ENCODE results near the gene APOBEC3A.
"Not testable (repeated sequence)": the region's sequence is repeated elsewhere in the genome, so short reads cannot be mapped to it uniquely, and the experiment has no call there.

Gene APOBEC3A

DNA sequence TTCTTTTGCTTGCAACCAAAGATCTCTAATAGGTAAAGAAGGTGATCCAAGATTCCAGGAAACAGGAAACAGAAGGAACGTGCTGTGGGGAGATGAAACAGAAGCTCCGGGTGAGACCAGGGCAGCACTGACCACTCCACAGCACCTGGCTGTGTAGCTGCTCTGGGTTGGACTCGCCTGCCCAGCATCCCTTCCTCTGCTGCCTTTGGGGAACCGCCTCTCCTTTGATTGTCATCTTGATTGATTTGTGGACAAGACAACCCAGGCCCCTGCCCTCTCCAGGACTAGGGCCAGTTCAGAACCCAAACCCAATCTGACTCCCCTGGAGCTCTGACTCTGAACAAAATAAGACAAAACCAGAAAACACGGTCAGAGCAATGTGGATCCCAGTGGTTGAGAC is 14.7 kb upstream of the APOBEC3A start:
- DNase-seq (ENCODE audit: extremely low read depth in 1 of 2, low read depth in 1 of 2) = no peak

DNA sequence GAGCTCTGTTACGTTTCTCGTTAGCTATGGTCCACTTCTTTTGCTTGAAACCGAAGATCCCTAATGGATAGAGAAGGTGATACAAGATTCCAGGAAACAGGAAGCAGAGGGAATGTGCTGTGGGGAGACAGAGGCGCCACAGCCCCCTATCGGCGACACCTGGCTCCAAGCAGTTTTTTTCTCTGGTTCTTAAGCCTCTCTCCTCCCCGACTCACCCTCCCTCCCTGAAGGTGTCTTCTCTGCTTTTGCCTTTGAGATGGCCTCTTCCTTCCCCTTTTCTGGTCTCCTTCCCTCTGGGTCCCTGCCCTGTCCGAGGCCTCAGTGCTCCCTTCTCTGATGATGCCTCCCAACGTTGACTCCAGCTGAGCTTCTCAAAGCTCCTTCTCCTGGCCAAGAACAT is 14.2 kb upstream of the APOBEC3A start:
- no peak for DNase-seq (ENCODE audit: extremely low read depth in 1 of 2, low read depth in 1 of 2)

DNA sequence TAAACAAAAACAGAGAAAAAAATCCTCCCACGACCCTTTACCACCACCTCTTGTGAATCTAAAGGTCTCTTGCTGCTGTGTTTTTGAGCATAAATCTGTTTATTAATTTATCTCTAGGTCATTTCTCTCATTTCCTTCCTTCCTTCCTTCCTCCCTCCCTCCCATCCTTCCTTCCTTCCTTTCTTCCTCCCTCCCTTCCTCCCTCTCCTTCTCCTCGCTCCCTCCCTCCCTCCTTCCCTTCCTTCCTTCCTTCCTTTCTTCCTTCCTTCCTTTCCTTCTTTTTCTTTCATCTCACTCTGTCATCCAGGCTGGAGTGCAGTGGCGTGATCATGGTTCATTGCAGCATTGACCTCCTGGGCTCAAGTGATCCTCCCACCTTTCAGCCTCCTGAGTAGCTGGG is 13.5 kb upstream of the APOBEC3A start:
- DNase-seq (ENCODE audit: extremely low read depth in 1 of 2, low read depth in 1 of 2) = no peak

DNA sequence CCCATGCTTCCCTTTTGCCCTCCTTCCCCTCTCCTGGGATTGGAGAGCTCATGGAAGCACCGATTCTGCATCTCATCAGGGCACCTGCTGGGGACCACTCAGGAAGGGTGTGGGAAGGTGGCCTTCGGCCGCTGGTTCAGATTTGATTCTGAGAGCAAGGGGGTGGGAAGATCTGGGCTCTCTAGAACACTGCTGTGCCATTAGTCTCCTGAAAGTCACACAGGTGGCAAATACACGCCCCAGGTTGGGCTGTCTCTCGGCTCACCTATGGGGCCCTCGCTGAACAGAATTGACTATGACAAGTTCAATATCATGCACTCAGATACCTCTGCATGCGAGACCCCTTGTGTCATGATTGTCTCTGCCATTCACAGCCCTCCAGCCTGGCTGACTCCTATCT is 12.8 kb upstream of the APOBEC3A start:
- DNase-seq (ENCODE audit: extremely low read depth in 1 of 2, low read depth in 1 of 2) = no peak

DNA sequence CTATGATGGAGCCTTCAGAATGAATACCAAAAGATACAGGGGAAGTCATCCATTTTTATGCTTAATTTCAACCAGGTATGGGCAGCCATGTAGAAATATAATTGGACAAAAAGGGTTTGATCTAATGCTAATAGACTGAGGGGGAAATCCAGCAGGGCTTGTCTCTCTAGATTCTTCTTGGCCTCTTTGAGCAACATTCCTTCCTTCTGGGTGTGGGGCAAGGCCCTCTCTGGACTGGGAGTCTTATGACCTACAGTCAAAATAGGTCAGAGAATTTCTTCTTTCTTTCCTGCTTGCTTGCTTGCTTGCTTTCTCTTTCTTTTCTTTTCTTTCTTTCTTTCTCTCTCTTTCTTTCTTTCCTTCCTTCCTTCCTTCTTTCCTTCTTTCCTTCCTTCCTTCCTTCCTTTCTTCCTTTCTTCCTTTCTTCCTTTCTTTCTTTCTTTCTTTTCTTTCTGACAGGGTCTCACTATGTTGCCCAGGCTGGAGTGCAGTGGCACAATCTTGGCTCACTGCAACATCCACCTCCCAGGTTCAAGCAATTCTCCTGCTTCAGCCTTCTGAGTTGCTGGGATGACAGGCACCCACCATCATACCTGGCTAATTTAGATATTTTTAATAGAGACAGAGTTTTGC is 11.6 kb upstream of the APOBEC3A start:
- not testable (repeated sequence) for DNase-seq (ENCODE audit: extremely low read depth in 1 of 2, low read depth in 1 of 2)

DNA sequence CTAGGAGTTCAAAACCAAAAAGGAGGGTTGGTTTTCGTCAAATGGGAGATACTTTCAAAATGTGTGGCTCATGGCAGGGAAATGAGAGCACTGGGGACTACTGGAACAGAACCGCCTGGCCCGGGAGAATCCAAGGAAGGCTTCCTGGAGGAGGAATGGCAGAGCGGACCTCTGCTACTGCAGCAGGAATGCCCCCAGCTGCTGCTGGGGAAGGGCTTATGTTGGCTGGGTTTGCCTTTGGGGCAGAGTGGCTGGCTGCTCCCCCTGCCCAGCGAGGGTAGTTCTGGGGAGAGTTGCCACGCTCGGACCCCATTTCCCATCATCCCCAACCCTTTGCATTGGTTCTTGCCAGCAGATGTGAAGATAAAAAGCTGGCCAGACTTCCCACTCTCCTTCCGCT is 10.6 kb upstream of the APOBEC3A start:
- DNase-seq (ENCODE audit: extremely low read depth in 1 of 2, low read depth in 1 of 2) = no peak

DNA sequence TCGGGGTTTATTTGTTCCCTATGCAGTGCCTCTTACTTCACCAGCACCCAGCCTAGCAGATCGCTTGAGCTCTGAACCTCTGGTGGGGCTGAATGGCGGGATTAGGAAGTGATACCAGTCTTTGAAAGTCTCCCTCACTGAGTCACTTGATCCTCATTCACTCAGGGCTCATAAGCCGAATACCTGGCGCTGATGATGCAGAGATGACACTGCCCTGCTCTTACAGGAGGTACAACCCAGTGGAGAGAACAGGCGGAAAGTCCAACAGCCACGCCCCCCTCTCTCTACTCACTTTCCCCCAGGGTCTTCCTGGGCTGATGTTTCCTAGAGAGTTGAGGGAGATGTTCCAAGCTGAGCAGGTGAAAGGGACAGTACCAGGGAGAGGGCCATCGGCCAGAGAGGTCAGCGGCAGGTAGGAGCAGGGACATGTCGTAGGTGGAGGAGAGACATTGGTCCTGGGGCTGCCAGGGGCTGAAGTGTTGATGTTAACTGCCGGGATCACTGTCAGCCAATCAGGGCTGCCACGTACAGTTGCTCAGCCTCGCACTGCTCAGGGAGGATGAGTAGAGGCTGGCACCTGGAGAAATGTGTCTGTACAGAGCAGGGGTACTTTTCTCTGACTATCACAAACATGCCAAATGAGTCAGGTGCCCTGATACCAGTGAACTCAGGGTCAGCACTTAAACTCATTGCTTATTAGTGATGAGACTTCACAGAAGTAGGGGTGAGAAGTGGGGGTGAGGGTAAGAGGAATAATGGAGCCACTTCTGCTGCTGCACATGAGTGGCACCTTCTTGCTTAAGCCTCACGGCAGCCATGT is 9.9 kb upstream of the APOBEC3A start:
- peak in 1 of 2 donors; percentile 46 for DNase-seq (ENCODE audit: extremely low read depth in 1 of 2, low read depth in 1 of 2)

DNA sequence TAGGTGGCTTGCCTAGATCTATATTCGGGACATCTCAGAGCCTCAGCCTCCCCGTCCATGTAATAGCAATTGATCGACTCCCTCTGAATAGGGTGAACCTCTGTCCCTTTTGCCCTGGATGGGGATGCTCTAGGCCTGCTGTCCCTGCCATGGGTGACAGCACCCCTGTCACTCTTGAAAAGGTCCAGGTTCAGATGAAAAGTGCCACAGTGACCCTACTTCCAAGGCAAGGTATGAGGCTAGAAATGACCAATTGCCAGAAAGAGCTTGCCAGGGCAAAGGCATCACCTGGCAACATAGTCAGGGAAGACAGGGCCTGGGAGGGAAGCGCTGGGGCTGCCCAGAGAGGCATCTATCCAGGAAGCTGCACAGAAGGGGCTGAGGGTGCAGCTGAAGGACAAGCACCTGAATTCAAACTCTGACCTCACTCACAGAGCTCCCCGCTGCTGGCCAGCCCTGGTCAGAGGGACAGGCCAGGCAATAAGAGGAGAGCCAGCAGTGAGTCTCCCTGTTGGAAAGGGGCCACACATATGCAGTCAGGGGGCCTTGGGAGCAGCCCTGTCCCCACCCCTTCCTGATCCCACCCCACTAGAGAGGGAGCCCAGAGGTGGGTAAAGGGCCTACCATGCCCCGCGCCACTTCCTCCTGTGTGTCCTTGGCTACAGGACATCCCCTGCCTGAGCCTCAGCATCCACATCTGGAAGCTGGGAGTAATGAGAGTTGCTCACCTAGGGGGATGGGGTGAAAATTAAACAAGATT is 9.0 kb upstream of the APOBEC3A start:
- no peak for DNase-seq (ENCODE audit: extremely low read depth in 1 of 2, low read depth in 1 of 2)

DNA sequence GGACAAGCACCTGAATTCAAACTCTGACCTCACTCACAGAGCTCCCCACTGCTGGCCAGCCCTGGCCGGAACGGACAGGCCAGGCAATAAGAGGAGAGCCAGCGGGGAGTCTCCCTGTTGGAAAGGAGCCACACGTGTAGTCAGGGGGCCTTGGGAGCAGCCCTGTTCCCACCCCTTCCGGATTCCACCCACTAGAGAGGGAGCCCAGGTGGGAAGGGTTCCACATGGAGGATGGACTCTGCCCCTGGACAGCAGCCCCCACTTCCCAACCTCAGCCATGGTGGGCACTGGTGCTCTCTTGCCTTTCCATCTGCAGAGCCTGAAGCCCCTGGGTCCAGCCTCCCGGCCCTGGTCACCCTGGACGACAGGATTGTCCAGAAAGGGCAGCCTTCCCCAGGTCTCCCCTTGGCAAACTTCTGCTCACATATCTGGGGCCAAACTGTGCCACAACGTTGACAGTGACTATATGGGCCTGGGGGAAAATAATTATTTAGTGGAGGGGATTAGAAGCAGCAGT is 7.5 kb upstream of the APOBEC3A start:
- DNase-seq (ENCODE audit: extremely low read depth in 1 of 2, low read depth in 1 of 2) = no peak

DNA sequence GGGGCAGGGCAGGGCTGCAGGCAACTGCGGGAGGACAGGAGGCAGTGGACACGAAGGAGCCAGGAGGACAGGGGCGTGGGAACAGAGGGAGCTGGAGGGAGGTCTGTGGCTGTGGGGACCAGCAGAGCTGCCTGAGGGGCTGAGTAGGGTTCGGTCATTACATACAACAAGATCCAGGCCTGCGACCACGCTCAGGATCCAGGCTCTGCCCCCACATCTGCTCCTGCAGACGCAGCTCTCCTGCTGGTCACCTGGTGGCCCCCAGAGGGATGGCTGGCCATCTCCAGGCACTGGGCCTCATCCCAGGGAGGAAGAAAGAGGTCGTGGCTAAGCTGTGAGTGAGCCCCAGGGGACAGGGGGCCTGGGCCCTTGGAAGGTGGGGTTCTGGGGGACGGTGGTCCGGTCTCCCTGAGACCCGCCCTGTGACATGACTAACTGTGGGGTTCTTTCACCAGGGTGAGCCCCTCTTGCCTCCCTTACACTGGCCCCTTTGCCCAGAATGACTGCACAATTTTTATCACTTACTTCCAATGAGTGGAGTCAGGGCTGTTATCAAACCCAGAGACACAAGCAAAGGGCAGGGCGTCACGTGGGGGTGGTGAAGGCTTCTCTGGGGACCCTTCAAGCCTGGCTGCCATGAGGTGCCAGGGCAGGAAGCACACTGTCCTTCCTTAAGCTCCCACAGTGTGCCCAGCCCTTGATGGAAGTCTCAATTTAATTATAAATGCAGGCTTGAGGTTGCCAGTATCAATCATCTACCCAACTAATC is 6.7 kb upstream of the APOBEC3A start:
- no peak for DNase-seq (ENCODE audit: extremely low read depth in 1 of 2, low read depth in 1 of 2)

DNA sequence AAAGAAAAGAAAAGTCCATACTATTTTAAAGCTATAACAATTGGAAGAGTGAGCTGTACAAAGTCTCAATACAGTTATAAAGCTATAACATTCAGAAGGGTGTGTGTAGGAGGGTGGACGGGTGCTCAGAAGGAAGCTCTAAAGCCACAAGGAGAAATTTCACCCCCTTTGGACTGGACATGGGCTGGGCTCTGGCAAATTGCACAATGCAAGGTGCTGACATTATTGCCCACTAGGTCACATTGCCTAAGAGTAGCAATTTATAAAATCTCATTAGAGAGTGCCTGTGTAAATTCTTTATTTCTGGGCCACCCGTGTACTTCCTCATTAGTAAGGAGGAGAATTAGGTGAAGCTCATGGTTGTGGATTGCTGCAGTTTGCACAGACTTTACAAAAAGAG is 5.7 kb upstream of the APOBEC3A start:
- DNase-seq (ENCODE audit: extremely low read depth in 1 of 2, low read depth in 1 of 2) = no peak

DNA sequence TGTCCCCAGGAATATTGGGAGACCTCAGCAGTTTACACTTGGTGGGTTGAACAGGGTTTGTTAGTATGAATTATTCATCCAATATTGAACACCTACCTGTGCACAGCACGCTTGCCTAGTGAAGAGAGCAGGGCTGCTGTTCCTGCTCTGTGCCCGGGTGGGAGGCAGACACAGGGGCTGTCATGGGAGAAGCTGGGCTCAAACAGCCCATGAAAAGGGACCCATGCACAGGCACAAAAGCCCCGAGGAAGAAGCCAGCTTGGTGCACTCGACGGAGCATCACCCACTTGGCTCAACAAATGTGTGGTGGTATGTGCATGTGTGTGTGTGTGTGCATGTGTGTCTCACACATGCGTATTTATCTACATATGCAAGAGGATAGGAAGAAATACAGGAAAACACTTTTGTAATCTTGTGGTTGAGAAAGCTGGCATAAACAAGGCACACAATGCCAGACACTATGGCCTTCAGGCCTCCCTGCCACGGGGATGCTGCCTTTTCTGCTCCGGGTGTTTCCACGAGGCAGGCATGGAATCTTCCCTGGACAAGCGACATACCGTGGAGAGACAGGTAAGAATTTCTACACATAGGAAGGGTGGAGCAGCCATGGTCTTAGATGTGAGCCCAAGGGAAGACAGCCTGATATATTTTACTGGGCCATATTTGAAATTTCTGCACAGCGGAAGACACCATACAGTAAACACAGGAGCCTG is 5.0 kb upstream of the APOBEC3A start:
- DNase-seq (ENCODE audit: extremely low read depth in 1 of 2, low read depth in 1 of 2) = no peak

DNA sequence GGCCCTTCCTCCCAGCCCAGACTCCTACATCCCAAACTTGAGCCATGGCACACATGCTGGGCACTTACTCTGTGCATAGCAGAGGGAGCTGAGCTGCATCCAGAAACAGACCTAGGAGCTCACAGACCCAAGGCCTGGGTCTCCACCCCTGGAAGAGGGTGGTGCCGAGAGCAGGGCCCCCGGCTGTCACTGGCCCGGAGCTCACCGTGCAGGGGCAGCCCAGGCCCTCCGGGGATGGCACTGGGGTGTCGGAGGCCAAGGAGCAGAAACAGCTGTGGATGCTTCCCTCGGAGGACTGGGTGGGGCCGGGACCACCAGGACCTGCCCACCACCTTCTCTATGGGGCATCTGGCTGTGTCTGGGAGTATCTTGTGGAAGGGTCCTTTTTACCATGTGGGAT is 4.3 kb upstream of the APOBEC3A start:
- DNase-seq (ENCODE audit: extremely low read depth in 1 of 2, low read depth in 1 of 2) = no peak

DNA sequence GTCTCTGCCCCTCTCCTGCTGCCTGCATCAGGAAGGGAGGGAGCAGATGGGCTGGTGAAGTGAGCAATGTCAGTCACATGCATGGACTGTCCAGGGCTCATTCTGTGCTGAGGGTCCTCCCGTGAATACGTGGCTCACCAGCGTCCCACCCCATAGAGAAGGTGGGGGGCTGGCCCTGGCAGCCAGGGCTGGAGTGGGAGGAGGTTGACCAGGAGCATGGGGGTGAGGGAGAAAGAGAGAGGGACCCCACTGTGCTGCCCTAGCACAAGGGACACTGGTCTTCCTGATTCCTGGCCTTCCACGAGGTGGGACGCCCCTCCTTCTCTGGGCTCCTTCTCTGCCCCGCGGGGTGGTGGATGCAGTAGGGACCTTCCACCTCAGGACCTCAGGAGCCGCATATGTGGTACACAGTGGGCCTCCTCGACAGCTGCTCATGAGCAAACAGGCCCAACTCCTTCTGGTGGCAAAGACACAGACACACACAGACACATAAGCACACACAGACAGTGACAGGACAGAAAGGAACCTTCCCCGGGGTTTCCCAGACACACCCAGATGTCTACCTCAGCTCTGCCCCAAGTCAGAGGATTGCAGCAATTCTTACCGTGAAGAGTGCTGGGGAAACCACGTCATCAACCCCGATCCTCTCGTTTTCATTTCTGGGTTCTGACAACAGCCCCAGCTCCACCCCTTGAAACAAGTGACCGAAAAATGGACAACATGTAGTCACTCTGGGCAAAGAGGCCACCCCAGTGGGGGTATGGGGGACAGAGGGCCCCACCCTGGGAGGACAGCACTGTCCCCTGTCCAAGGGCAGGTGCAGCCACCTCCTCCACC is 3.6 kb upstream of the APOBEC3A start:
- peak; percentile 49 to 79 for DNase-seq (ENCODE audit: extremely low read depth in 1 of 2, low read depth in 1 of 2)

DNA sequence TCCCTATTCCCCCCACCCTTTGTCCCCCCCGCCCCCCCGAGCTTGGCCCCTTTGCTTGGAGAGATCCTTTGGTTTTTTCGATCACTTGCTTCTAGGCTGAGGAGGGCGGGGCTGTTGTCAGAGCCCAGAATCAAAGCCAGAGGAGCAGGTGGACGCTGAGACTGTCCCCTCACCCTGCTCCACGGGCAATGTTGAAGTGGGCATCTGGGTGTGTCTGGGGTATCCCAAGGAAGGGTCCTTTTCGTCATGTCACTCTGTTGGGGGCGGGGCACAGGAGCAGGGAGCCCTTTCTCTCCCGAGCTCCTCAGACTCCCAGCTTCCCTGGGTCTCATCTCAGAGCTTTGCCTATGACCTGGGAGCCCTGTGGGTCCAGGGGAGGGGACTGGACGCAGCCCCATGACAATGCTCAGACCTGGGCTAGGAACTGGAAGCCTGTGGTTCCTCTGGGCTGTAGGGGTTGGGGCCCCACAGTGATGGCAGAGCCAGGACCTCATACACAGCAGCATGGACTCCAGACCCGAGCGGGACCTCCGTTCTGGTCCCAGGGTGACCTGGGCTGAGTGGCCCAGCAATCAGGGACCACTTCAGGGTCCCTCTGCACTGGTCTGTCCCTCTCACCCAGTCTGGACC is 2.9 kb upstream of the APOBEC3A start:
- DNase-seq (ENCODE audit: extremely low read depth in 1 of 2, low read depth in 1 of 2) = no peak

DNA sequence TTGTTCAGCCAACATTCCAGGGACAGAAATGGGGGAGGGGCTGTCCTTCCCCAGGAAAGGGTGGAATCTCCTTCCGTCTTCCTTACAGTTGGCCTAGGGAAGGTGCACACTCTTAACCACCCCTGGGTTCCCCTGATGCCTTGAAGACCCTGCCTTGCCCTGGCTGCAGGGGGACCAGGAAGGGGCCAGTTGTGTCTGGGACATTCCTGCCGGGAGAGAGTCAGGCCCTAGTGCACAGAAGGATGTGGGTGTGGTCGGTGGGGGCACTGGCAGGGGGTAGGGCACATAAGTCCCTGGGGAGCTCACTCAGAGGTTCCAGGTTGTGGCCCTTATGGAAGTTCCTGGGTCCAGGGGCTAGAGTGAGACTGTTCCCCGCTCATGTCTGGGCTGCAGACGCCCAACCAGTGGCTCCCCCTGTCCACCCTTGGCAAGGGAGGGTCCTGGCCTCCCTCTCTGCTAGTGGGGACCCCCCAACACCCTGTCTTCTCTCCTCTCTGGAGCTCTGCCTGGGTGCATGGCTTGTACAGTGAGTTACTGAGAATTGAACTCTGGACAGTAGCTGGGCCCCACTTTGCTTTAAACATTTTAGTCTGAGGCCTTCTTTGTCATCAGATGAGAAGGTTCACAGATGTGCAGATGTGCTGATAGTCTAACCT is 2.0 kb upstream of the APOBEC3A start:
- DNase-seq (ENCODE audit: extremely low read depth in 1 of 2, low read depth in 1 of 2) = no peak

DNA sequence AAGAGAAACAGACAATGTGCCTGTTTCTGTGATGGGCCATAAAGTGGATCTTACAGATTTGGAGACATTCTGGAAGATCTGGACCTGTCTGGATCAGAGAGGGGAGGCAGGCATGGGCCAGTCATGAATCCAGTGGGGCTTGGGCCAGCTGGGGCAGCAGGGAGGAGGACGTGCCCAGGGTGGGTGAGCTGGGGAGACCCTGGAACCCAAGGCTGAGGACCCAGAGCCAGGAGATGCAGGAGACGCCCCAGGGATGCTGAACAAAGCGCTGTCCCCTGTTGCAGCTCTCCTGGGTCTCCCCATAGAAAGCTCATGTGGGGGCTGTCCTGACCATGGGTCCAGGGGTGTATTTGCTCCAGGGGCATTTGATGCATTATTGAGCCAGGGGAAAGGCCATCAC is 1.5 kb upstream of the APOBEC3A start:
- no peak for DNase-seq (ENCODE audit: extremely low read depth in 1 of 2, low read depth in 1 of 2)

DNA sequence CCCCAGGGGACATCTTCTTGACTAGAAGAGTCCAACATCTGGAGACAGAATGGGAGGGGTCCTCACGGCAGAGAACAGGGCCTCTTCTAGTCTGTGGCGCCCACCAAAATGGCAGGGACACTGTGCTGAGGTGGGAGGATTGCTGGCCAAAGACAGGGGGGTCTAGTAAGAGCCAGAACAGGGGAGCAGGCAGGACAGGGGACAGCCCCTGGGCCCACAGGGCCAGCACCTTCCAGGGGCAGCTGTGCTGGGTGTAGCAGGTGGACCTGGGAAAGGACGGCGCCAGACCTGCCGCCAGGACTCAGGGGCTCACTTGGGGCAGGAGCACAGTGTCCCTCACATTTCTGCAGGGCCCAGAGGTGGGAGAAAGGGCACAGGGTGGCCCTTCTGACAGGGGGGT is 858 bp upstream of the APOBEC3A start:
- no peak for DNase-seq (ENCODE audit: extremely low read depth in 1 of 2, low read depth in 1 of 2)

Data from stimulated activated CD8-positive, alpha-beta memory T cell treated with anti-CD3 and anti-CD28 coated beads, Interleukin-7, amount 100 ng/mL, for 48 hours (primary cell).